ENCODE measurements around the gene RASIP1.

The RASIP1 gene

GRCh38 chr19:48676487-48676886 lies 63.9 kb downstream of the RASIP1 start:
- in situ Hi-C loops (cut with MboI; ENCODE audit: low sequenced_read_pairs): no loop called here

GRCh38 chr19:48674921-48675824 lies 65.2 kb downstream of the RASIP1 start:
- in situ Hi-C loops (cut with MboI; ENCODE audit: low sequenced_read_pairs): no loop called here

DNA sequence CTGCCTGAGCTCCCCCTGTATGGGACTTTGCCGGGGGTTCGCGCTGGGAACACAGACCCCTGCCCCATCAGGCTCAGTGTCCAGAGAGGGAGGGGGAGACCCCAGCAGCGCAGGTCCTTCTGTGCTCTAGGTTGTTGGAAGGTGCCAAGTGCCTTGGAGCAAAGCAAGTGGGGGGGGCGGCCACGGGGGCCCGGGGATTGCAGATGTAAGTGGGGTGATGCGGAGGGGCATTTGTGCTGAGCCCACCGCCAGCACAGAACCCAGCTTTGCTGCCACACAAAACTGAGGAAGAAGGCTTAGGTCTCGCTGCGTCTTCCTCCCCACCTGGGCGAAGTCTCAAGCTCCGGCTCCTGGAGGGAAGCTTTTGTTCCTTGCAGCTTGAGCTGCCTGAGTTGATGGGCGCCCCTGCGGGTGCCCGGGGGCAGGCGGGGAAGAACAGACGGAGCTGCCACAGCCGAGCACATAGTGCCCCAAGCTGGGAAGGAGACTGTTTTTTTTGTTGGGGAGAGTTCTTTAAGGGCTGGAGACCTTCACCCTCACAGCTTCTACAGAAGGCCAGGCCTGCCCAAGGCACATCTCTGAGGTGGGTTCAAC lies 66.1 kb downstream of the RASIP1 start:
- in situ Hi-C loops (cut with MboI; ENCODE audit: low sequenced_read_pairs): no loop called here

DNA sequence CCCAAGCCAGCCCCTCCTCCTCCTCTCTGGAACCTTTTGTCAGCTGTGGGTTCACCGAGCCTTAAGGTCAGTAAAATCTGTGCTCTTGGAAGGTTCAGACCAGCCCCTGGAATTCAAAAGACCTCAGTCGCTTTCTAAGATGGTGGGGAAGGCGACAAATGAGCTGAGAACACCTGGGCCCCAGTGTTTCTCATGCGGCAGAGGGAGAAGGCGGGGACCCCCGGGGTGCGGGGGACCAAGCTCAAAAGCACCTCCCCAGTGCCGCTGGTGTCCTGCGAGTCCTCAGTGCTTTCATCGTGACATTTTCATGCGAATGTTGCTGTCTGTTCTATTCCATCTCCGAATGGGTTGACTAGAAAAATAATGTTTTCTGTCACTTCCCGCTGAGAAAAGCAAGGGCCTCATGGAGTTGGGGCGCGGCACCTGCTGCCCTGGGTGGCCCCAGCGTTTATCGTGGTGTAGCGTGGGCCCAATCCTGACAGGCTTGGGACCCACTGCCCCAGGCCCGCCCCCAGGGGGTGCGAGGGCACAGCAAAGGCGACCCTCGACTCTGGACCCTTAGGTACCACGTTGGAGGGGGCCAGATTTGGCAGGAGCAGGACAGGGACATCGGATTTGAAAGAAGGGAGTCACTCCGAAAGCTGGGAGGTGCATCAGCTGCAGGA lies 66.8 kb downstream of the RASIP1 start:
- in situ Hi-C loops (cut with MboI; ENCODE audit: low sequenced_read_pairs): no loop called here

DNA sequence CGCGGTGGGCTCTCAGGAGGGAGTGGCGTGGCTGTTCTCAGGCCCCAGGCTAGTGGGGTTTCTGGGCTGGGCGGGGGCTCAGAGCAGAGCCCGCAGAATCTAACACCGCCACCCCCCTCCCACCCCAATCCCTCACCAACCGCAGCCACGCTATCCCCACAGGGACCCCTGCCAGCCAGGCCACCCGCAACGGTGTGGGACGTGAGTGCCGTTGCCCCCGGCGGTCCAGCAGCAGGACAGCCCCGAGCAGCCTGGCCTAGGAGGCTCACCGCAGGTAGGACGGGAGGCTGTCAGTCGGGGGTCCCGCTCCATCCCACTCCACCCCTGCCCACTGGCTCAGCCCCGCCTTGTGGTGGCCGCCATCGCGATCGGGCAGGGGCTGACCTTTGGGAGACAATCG lies 67.4 kb downstream of the RASIP1 start, which contains the start of gene NTN5:
Gene NTN5 (minus strand): TSS at position 24 of the 400 bp plus-strand sequence. CDS start 2,031 bp downstream, outside the sequence.
- in situ Hi-C loops (cut with MboI; ENCODE audit: low sequenced_read_pairs): no loop called here

DNA sequence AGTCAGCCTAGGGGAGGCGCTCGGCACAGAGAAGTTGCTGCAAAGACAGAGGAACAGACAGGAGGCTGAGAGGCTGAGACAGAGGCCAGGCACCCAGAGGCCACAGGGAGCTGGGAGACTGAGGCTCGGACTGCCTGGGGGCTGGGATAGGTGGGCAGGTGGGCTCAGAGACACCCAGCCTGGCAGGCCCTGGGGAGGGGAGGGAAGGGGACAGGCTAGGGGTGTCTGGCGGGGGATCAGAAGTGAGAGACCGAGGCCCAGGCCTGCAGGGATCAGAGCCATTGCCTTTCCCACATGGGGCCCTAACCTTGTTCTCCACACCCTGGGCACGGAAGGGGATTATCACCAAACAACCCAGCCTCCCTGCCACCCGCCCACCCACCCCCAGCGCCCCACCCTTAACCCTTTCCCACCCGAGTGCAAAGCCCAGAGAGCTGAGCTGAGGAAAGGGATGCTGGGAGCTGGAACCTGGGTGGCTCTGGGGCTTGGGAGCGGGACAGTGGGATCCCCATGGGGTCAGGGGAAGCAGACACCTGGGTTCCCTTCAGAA lies 68.9 kb downstream of the RASIP1 start:
- in situ Hi-C loops (cut with MboI; ENCODE audit: low sequenced_read_pairs): no loop called here

GRCh38 chr19:48670699-48671445 lies 69.5 kb downstream of the RASIP1 start:
- in situ Hi-C loops (cut with MboI; ENCODE audit: low sequenced_read_pairs): no loop called here

Measured in HL-60/S4 treated with retinoic acid at 250 ng/mL for 4 days and 3 days (cell line).